ENCODE data around the gene LINC01488. TPM values are rescaled to one million over a fixed set of nuclear protein-coding genes. Genes with fewer than 3 reads are reported as not detected.
A peak's percentile ranks its signal among the peaks of the same experiment; 100 is the strongest.

LINC01488 gene
- total RNA-seq, 4 donors from 2014 or later, result not detected

GRCh38 chr11:69536406-69536805 is 54.9 kb downstream of the LINC01488 start:
- Histone ChIP-seq H3K4me3 (no peak overlapping the region), H3K27ac (no peak overlapping the region), H3K4me1 (peaks cover 0 to 6% (median 0%) of the 10 kb centered on the region in 4 donors), H3K36me3 (no peaks in the 10 kb centered on the region), H3K27me3 (no peaks in the 10 kb centered on the region), H3K9me3 (no peaks in the 10 kb centered on the region)
- no peak for DNase-seq
- TF ChIP-seq POLR2A (IDR thresholded peaks at IDR 0.05), result no peak
- TF ChIP-seq CTCF (IDR thresholded peaks at IDR 0.05), result no peak

GRCh38 chr11:69537126-69537525 is 55.7 kb downstream of the LINC01488 start:
- Histone ChIP-seq H3K4me1 (peaks cover 0 to 6% (median 0%) of the 10 kb centered on the region in 4 donors), H3K4me3 (no peak overlapping the region), H3K36me3 (no peaks in the 10 kb centered on the region), H3K27ac (no peak overlapping the region), H3K9me3 (no peaks in the 10 kb centered on the region), H3K27me3 (no peaks in the 10 kb centered on the region)
- TF ChIP-seq CTCF (IDR thresholded peaks at IDR 0.05) (no peak), POLR2A (IDR thresholded peaks at IDR 0.05) (no peak)
- no peak for DNase-seq

- H3K27me3 ChIP-seq, result no peaks in the 10 kb centered on the region
- TF ChIP-seq POLR2A (IDR thresholded peaks at IDR 0.05) (no peak), CTCF (IDR thresholded peaks at IDR 0.05) (no peak)
- no peak overlapping the region for H3K4me3 ChIP-seq
- H3K4me1 ChIP-seq, result peaks cover 0 to 6% (median 0%) of the 10 kb centered on the region in 4 donors
- no peaks in the 10 kb centered on the region for H3K9me3 ChIP-seq
- no peaks in the 10 kb centered on the region for H3K36me3 ChIP-seq
- peak in 1 of 3 donors; percentile 24 for DNase-seq
- no peak overlapping the region for H3K27ac ChIP-seq
Measured at GRCh38 chr11:69537855-69538640, 56.6 kb downstream of the LINC01488 start.

GRCh38 chr11:69538854-69539253 is 57.4 kb downstream of the LINC01488 start:
- Histone ChIP-seq H3K4me3 (no peak overlapping the region), H3K4me1 (peaks cover 0 to 6% (median 0%) of the 10 kb centered on the region in 4 donors), H3K27ac (no peak overlapping the region), H3K36me3 (no peaks in the 10 kb centered on the region), H3K27me3 (no peaks in the 10 kb centered on the region), H3K9me3 (no peaks in the 10 kb centered on the region)
- TF ChIP-seq POLR2A (IDR thresholded peaks at IDR 0.05) (no peak), CTCF (IDR thresholded peaks at IDR 0.05) (no peak)
- no peak for DNase-seq

GRCh38 chr11:69539416-69540117 is 58.1 kb downstream of the LINC01488 start:
- DNase-seq, result peak in 2 of 3 donors; percentile 28 to 51
- Histone ChIP-seq H3K36me3 (no peaks in the 10 kb centered on the region), H3K27ac (peak overlapping the region in 3 of 4 donors; percentile 2 to 54 (median 43)), H3K4me1 (peaks cover 0 to 6% (median 0%) of the 10 kb centered on the region in 4 donors), H3K9me3 (no peaks in the 10 kb centered on the region), H3K27me3 (no peaks in the 10 kb centered on the region), H3K4me3 (no peak overlapping the region)
- TF ChIP-seq CTCF (IDR thresholded peaks at IDR 0.05) (no peak), POLR2A (IDR thresholded peaks at IDR 0.05) (no peak)

Measured in Peyer's patch (tissue), 4 donors.